GM12878 (cell line): ENCODE results near the gene TMC6. TPM values are rescaled to one million over a fixed set of nuclear protein-coding genes. Genes with fewer than 3 reads are reported as not detected.

ENCODE experiments used
- ATAC-seq: fragments of 200-7000 bp; cut with Tn5 transposase; 3 replicates; pipeline ENCODE4 v1.9.1; 2020; ENCODE audit warnings: mild to moderate bottlenecking, moderate library complexity
- BruUV-seq: library from RNA; stranded (reverse); fragments of 400-500 nt; replicated peaks from 2 replicates; lab custom pipeline; 2021; lab: Mats Ljungman, UMichigan
- CTCF ChIA-PET: fragments of 300-600 bp; sonication (Branson Sonifier 250); formaldehyde crosslinking; extraction: SDS; loops from one replicate; lab custom pipeline; 2021; ENCODE audit warnings: inconsistent platforms; lab: Yijun Ruan, JAX
- POLR2A ChIA-PET: fragments of 350-600 bp; formaldehyde crosslinking; extraction: SDS; loops from one replicate; lab custom pipeline; 2021; ENCODE audit warnings: inconsistent platforms; lab: Charles Lee
- RAD21 ChIA-PET: fragments of 300-600 bp; sonication (Branson Sonifier 250); formaldehyde crosslinking; loops from one replicate; lab custom pipeline; 2023; ENCODE audit warnings: antibody characterized with exemption; ENCODE audit not compliant: unreplicated experiment; lab: Charles Lee
- SMC1A ChIA-PET: fragments of 300-600 bp; sonication (Branson Sonifier 250); formaldehyde crosslinking; loops from one replicate; lab custom pipeline; 2023; ENCODE audit not compliant: unreplicated experiment, uncharacterized antibody; lab: Charles Lee
- DNase-seq: peaks from one replicate; pipeline ENCODE4 v3.0.0-alpha.2; 2011; ENCODE audit warnings: low read depth, low spot score
- FAIRE-seq: peaks from 3 replicates; lab custom pipeline; 2011; peaks lifted over from hg19 to GRCh38; lab: Jason Lieb, UNC
- H2AFZ ChIP-seq: 2 replicates; pipeline ENCODE4 v1.6.0; 2011; ENCODE audit warnings: low read depth, low read length, control low read depth; ENCODE audit not compliant: control insufficient read depth
- H3K27ac ChIP-seq: 2 replicates; pipeline ENCODE4 v1.5.1; 2011; ENCODE audit warnings: control low read depth; ENCODE audit not compliant: control insufficient read depth, insufficient read depth
- H3K27me3 ChIP-seq, 2 experiments: replicated peaks in 1 of 2; 2 replicates each; pipeline versions ENCODE4 v1.6.0 to v1.6.1; 2011; ENCODE audit warnings: low read length in 1 of 2; ENCODE audit not compliant: control insufficient read depth in 2 of 2, insufficient read depth in 2 of 2
- H3K36me3 ChIP-seq, 2 experiments: 2 replicates each; pipeline ENCODE4 v1.5.1; 2011; ENCODE audit warnings: low read length in 1 of 2; ENCODE audit not compliant: control insufficient read depth in 2 of 2, insufficient read depth in 2 of 2
- H3K4me1 ChIP-seq: 2 replicates; pipeline ENCODE4 v1.6.1; 2011; ENCODE audit warnings: mild to moderate bottlenecking, low read length, moderate library complexity, mixed read lengths; ENCODE audit not compliant: control insufficient read depth, insufficient read depth
- H3K4me2 ChIP-seq: 2 replicates; pipeline ENCODE4 v1.6.0; 2011; ENCODE audit warnings: control low read depth; ENCODE audit not compliant: control insufficient read depth, insufficient read depth
- H3K4me3 ChIP-seq: fragments of 200-600 bp; sonication (generic); 2 replicates; pipeline ENCODE4 v1.5.1; 2016
- H3K79me2 ChIP-seq: 2 replicates; pipeline ENCODE4 v1.6.0; 2011; ENCODE audit warnings: low read length; ENCODE audit not compliant: control insufficient read depth, insufficient read depth
- H3K9ac ChIP-seq: 2 replicates; pipeline ENCODE4 v1.8.0; 2011; ENCODE audit warnings: low read length, control low read depth, mixed read lengths; ENCODE audit not compliant: control insufficient read depth, insufficient read depth
- H3K9me3 ChIP-seq: replicated peaks from 3 replicates; pipeline ENCODE4 v1.5.1; 2011; ENCODE audit warnings: mild to moderate bottlenecking, low read length; ENCODE audit not compliant: control insufficient read depth, insufficient read depth
- H4K20me1 ChIP-seq: 2 replicates; pipeline ENCODE4 v1.6.0; 2011; ENCODE audit not compliant: control insufficient read depth, insufficient read depth
- ATF3 ChIP-seq: IDR thresholded peaks from 2 replicates; pipeline ENCODE4 v1.6.1; 2011; ENCODE audit warnings: low read depth, mild to moderate bottlenecking, low read length, moderate library complexity, borderline replicate concordance; ENCODE audit errors: extremely low read depth
- EZH2 ChIP-seq: IDR thresholded peaks from 2 replicates; pipeline ENCODE4 v1.6.1; 2012; ENCODE audit warnings: low read depth, mild to moderate bottlenecking, control low read depth, inconsistent platforms, low read length, borderline replicate concordance; ENCODE audit not compliant: control insufficient read depth
- FOXK2 ChIP-seq: fragments of 450-650 bp; IDR thresholded peaks from 2 replicates; pipeline ENCODE4 v1.6.1; 2017; ENCODE audit warnings: mild to moderate bottlenecking, moderate library complexity
- HDAC2 ChIP-seq: fragments of 200-600 bp; sonication (generic); IDR thresholded peaks from 2 replicates; pipeline ENCODE4 v1.6.1; 2017
- HDAC6 ChIP-seq: fragments of 200-600 bp; sonication (generic); IDR thresholded peaks from one replicate; pipeline ENCODE4 v1.8.0; 2017; ENCODE audit warnings: antibody characterized with exemption; ENCODE audit not compliant: unreplicated experiment
- HSF1 ChIP-seq: fragments of 150-350 bp; IDR thresholded peaks from 2 replicates; pipeline ENCODE4 v1.6.1; 2014; ENCODE audit warnings: mild to moderate bottlenecking, low read depth, low read length
- IKZF2 ChIP-seq, 2 experiments: fragments of 450-650 bp; IDR thresholded peaks; 2 replicates each; pipeline ENCODE4 v1.6.1; 2017; ENCODE audit warnings: mild to moderate bottlenecking in 2 of 2, moderate library complexity in 2 of 2
- KAT2A ChIP-seq: conservative IDR thresholded peaks from 2 replicates; pipeline ENCODE4 v1.6.1; 2011; ENCODE audit warnings: low read depth, low read length; ENCODE audit not compliant: control insufficient read depth
- LARP7 ChIP-seq: fragments of 450-650 bp; IDR thresholded peaks from 2 replicates; pipeline ENCODE4 v1.6.1; 2017; ENCODE audit warnings: mild to moderate bottlenecking
- MEF2A ChIP-seq: IDR thresholded peaks from 2 replicates; pipeline ENCODE4 v1.6.1; 2011; ENCODE audit warnings: low read depth, mild to moderate bottlenecking, low read length, moderate library complexity; ENCODE audit not compliant: insufficient read depth
- NFYA ChIP-seq: IDR thresholded peaks from 2 replicates; pipeline ENCODE4 v1.6.1; 2011; ENCODE audit warnings: low read depth, mild to moderate bottlenecking, low read length, improper control_type of control experiment, borderline replicate concordance
- NRF1 ChIP-seq: conservative IDR thresholded peaks from 2 replicates; pipeline ENCODE4 v1.6.1; 2011; ENCODE audit warnings: mild to moderate bottlenecking, low read depth, low read length, improper control_type of control experiment
- RAD21 ChIP-seq: IDR thresholded peaks from 2 replicates; pipeline ENCODE4 v1.6.1; 2011; ENCODE audit warnings: mild to moderate bottlenecking, low read depth, low read length, moderate library complexity; ENCODE audit not compliant: insufficient read depth
- RB1 ChIP-seq: fragments of 450-650 bp; formaldehyde crosslinking; IDR thresholded peaks from 2 replicates; pipeline ENCODE4 v1.6.1; 2017; ENCODE audit warnings: mild to moderate bottlenecking, borderline replicate concordance
- SPI1 ChIP-seq: IDR thresholded peaks from 2 replicates; pipeline ENCODE4 v1.6.1; 2011; ENCODE audit warnings: low read depth, mild to moderate bottlenecking, low read length, moderate library complexity, borderline replicate concordance; ENCODE audit not compliant: insufficient read depth
- STAT3 ChIP-seq: IDR thresholded peaks from 2 replicates; pipeline ENCODE4 v1.6.1; 2011; ENCODE audit warnings: low read depth, low read length, improper control_type of control experiment
- ZNF207 ChIP-seq: fragments of 450-650 bp; IDR thresholded peaks from 2 replicates; pipeline ENCODE4 v1.6.1; 2014; ENCODE audit warnings: antibody characterized with exemption, mild to moderate bottlenecking, borderline replicate concordance
- ZNF687 ChIP-seq: fragments of 450-650 bp; IDR thresholded peaks from 2 replicates; pipeline ENCODE4 v1.6.1; 2017; ENCODE audit warnings: mild to moderate bottlenecking, moderate library complexity
- WGBS: methylation state at CpG from one replicate; pipeline ENCODE4 v1.1.6; 2016; ENCODE audit warnings: low lambda C conversion rate; ENCODE audit not compliant: insufficient replicate concordance, insufficient coverage; ENCODE audit errors: missing lambda C conversion rate; 5-methylcytosine and 5-hydroxymethylcytosine counted together
- in situ Hi-C: fragments of 300-500 bp; cut with MboI; formaldehyde crosslinking; loops from 9 replicates; pipeline ENCODE4 v1.14.3; 2018; ENCODE audit warnings: mixed read lengths
- intact Hi-C: fragments of 100-400 bp; cut with micrococcal nuclease; formaldehyde crosslinking; loops from one replicate; pipeline ENCODE4 v1.14.2; 2022; ENCODE audit not compliant: unreplicated experiment
- polyA plus RNA-seq, 11 experiments: library from polyadenylated mRNA; depleted of rRNA in 4 of 11; unstranded in 6 of 11; stranded (reverse) in 5 of 11; fragments of >200 nt; fragmentation: Nextera tagmentation in 4 of 11; fragmentation: Illumina TruSeq in 1 of 11; extraction: Ambion mirVana in 4 of 11; extraction: Trizol in 1 of 11; gene quantifications; 1 replicate in 1 of 11; 2 replicates in 10 of 11; pipeline versions ENCODE4 v1.2.1 to v1.2.3, GENCODE V29; 2011 to 2016; ENCODE audit warnings: inconsistent platforms in 2 of 11, missing spikeins in 2 of 11, low read depth in 1 of 11
- total RNA-seq, 4 experiments: library from RNA; depleted of rRNA in 3 of 4; stranded (reverse); fragments of >200 nt in 3 of 4; fragmentation: Illumina TruSeq in 1 of 4; extraction: Trizol in 1 of 4; gene quantifications; 2 replicates each; pipeline versions ENCODE4 v1.2.1 to v1.2.3, GENCODE V29; 2013 to 2021

TMC6 gene
- total and polyA plus RNA-seq, 10 of the 15 experiments (the other 5 are each of a cell fraction or from before 2014, with no cell fraction given) = 1.9 to 232 (median 60.6) TPM

- ChIA-PET RAD21 (interaction anchor here (0.7 to 8.6 kb wide), 12 partner anchors 20 to 154 kb away, joined by 3 to 83 read pairs (median 4); partner anchors contain the start of gene TMC8), CTCF (interaction anchor here (0.7 to 9.0 kb wide), 18 partner anchors 9 to 154 kb away, joined by 3 to 132 read pairs (median 14); partner anchors contain the start of genes AFMID, C17orf99, TK1 and TMC6), POLR2A (interaction anchor here (0.8 to 8.7 kb wide), 14 partner anchors 12 to 60 kb away, joined by 3 to 85 read pairs (median 4); partner anchors contain the start of genes AFMID, C17orf99, TK1 and TMC6), SMC1A (interaction anchor here (0.6 to 7.4 kb wide), 13 partner anchors 14 to 155 kb away, joined by 3 to 51 read pairs (median 7); no protein-coding TSS in a partner anchor)
- Histone ChIP-seq H3K4me2 (peak overlapping the region; percentile 96), H3K27ac (peak overlapping the region; percentile 86), H3K79me2 (peaks cover 43% of the 10 kb centered on the region), H3K4me1 (peaks cover 64% of the 10 kb centered on the region), H3K36me3 (peaks cover 8 to 33% of the 10 kb centered on the region in 2 experiments; a peak in 3 of 4 replicates), H3K9ac (peak overlapping the region; percentile 60; the same call in 1 of the 2 replicates), H3K27me3 (no peaks in the 10 kb centered on the region), H2AFZ (no peak overlapping the region), H4K20me1 (no peaks in the 10 kb centered on the region; the same call in 1 of the 2 replicates), H3K4me3 (peak overlapping the region; percentile 46; the same call in 1 of the 2 replicates), H3K9me3 (no peaks in the 10 kb centered on the region)
- in situ Hi-C loops = loop anchor here (25.0 kb wide), 1 partner anchor 1912 kb away; the partner anchor contains the start of gene UBALD2
- FAIRE-seq (no peak), DNase-seq (no peak), ATAC-seq (peak; percentile 13)
- WGBS = 16% methylated on average over 14 of the region's 15 CpGs
- intact Hi-C loops = no loop called here
- BruUV-seq = no TSS peak
- TF ChIP-seq ZNF207 = no peak
- TF ChIP-seq NFYA = no peak
- TF ChIP-seq STAT3 = no peak
- TF ChIP-seq HDAC6 = no peak
- TF ChIP-seq HDAC2 = no peak
- TF ChIP-seq HSF1 = no peak
- no peak for TF ChIP-seq RB1
- TF ChIP-seq ATF3 = no peak
- TF ChIP-seq IKZF2 (IDR thresholded peaks at IDR 0.05) = peak; percentile 61 to 73; a peak in 2 of 4 replicates
- TF ChIP-seq SPI1 = 0 out of 2 replicates have a peak, but pooled peaks have one; percentile 19
- no peak for TF ChIP-seq MEF2A
- no peak for TF ChIP-seq FOXK2
- peak; percentile 44; the same call in 1 of the 2 replicates for TF ChIP-seq LARP7
- TF ChIP-seq KAT2A = no peak
- TF ChIP-seq ZNF687 = peak; percentile 83
- TF ChIP-seq EZH2 = no peak
- no peak for TF ChIP-seq NRF1
- TF ChIP-seq RAD21 = no peak
Observed at GRCh38 chr17:78174346-78174869, 45.9 kb upstream of the TMC6 start.
